Uterus (tissue), 4 donors: Measurements from ENCODE around the gene TNKS1BP1. TPM values are rescaled to one million over a fixed set of nuclear protein-coding genes. Genes with fewer than 3 reads are reported as not detected.
"Not testable (repeated sequence)": the region's sequence is repeated elsewhere in the genome, so short reads cannot be mapped to it uniquely, and the experiment has no call there.

Experiments
- DNase-seq, 2 donors: peaks; one replicate each; pipeline ENCODE4 v3.0.0-alpha.2; 2019 to 2020
- H3K27ac ChIP-seq, 2 donors: fragments of 200-600 bp; sonication (generic); 1 replicate in 1 of 2; 2 replicates in 1 of 2; pipeline ENCODE4 v1.5.1; 2016 to 2018
- H3K27me3 ChIP-seq, 2 donors: fragments of 200-600 bp; sonication (generic); one replicate each; pipeline ENCODE4 v1.5.1; 2018 to 2019; ENCODE audit warnings: control low read depth in 1 of 2
- H3K36me3 ChIP-seq, 2 donors: fragments of 200-600 bp; sonication (generic); one replicate each; pipeline ENCODE4 v1.5.1; 2019; ENCODE audit warnings: control low read depth in 1 of 2
- H3K4me1 ChIP-seq, 2 donors: fragments of 200-600 bp; sonication (generic); one replicate each; pipeline ENCODE4 v1.5.1; 2018 to 2019; ENCODE audit warnings: control low read depth in 1 of 2
- H3K4me3 ChIP-seq, 2 donors: fragments of 200-600 bp; sonication (generic); 1 replicate in 1 of 2; 2 replicates in 1 of 2; pipeline ENCODE4 v1.5.1; 2018 to 2019; ENCODE audit warnings: mild to moderate bottlenecking in 1 of 2
- H3K9me3 ChIP-seq, 2 donors: fragments of 200-600 bp; sonication (generic); one replicate each; pipeline ENCODE4 v1.5.1; 2019; ENCODE audit warnings: control low read depth in 1 of 2
- CTCF ChIP-seq, 4 experiments: fragments of 200-600 bp in 2 of 4; fragments of 450-650 bp in 2 of 4; sonication (generic) in 2 of 4; IDR thresholded peaks; one replicate each; pipeline ENCODE4 v1.5.1; 2016 to 2019; ENCODE audit warnings: antibody characterized with exemption in 4 of 4, mild to moderate bottlenecking in 2 of 4, moderate library complexity in 1 of 4
- POLR2A ChIP-seq, 2 donors: fragments of 450-650 bp; IDR thresholded peaks; one replicate each; pipeline ENCODE4 v1.6.1; 2016; ENCODE audit warnings: antibody characterized with exemption in 2 of 2, mild to moderate bottlenecking in 1 of 2, moderate library complexity in 1 of 2
- intact Hi-C: fragments of 100-400 bp; cut with DNase I; formaldehyde crosslinking; loops from one replicate; pipeline ENCODE4 v1.15.1; 2023; ENCODE audit warnings: low total_unique reads
- total RNA-seq, 4 donors: library from RNA; depleted of rRNA in 3 of 4; stranded (reverse); fragments of >200 nt in 3 of 4; gene quantifications; one replicate each; pipeline versions ENCODE4 v1.1.0 to v1.2.4, GENCODE V29; 2014 to 2023
- donor health status: DM: yes; HTN: yes; CAD: no.

Gene TNKS1BP1
- total RNA-seq, 4 donors from 2014 or later: 22.5 to 269 (median 70.8) TPM

GRCh38 chr11:57341250-57341808 is 16.6 kb upstream of the TNKS1BP1 start:
- no peak overlapping the region for H3K27ac ChIP-seq
- intact Hi-C loops: no loop called here
- TF ChIP-seq CTCF (IDR thresholded peaks at IDR 0.05) (no peak), POLR2A (IDR thresholded peaks at IDR 0.05) (no peak)
- no peaks in the 10 kb centered on the region for H3K9me3 ChIP-seq
- H3K27me3 ChIP-seq: no peaks in the 10 kb centered on the region
- no peaks in the 10 kb centered on the region for H3K36me3 ChIP-seq
- H3K4me1 ChIP-seq: no peaks in the 10 kb centered on the region
- no peak overlapping the region for H3K4me3 ChIP-seq
- DNase-seq: no peak

GRCh38 chr11:57340039-57340615 is 15.4 kb upstream of the TNKS1BP1 start:
- Histone ChIP-seq H3K36me3 (no peaks in the 10 kb centered on the region), H3K27me3 (no peaks in the 10 kb centered on the region), H3K4me3 (no peak overlapping the region), H3K27ac (no peak overlapping the region), H3K4me1 (no peaks in the 10 kb centered on the region), H3K9me3 (no peaks in the 10 kb centered on the region)
- intact Hi-C loops: no loop called here
- no peak for DNase-seq
- no peak for TF ChIP-seq POLR2A (IDR thresholded peaks at IDR 0.05)
- TF ChIP-seq CTCF (IDR thresholded peaks at IDR 0.05): no peak

GRCh38 chr11:57339328-57339727 is 14.6 kb upstream of the TNKS1BP1 start:
- H3K36me3 ChIP-seq: no peaks in the 10 kb centered on the region
- H3K9me3 ChIP-seq: no peaks in the 10 kb centered on the region
- H3K27me3 ChIP-seq: no peaks in the 10 kb centered on the region
- intact Hi-C loops: no loop called here
- no peak for DNase-seq
- H3K4me1 ChIP-seq: no peaks in the 10 kb centered on the region
- H3K4me3 ChIP-seq: no peak overlapping the region
- TF ChIP-seq CTCF (IDR thresholded peaks at IDR 0.05): no peak
- no peak for TF ChIP-seq POLR2A (IDR thresholded peaks at IDR 0.05)
- no peak overlapping the region for H3K27ac ChIP-seq

GRCh38 chr11:57338142-57338541 is 13.4 kb upstream of the TNKS1BP1 start, which contains the start of gene P2RX3:
Gene P2RX3 (plus strand): TSS chr11:57338352. CDS start chr11:57338551, 199 bp downstream.
- intact Hi-C loops: no loop called here
- no peaks in the 10 kb centered on the region for H3K4me1 ChIP-seq
- no peak for DNase-seq
- no peaks in the 10 kb centered on the region for H3K27me3 ChIP-seq
- H3K36me3 ChIP-seq: no peaks in the 10 kb centered on the region
- H3K27ac ChIP-seq: no peak within 1 kb of the TSS
- no peaks in the 10 kb centered on the region for H3K9me3 ChIP-seq
- no peak within 1 kb of the TSS for H3K4me3 ChIP-seq
- no peak for TF ChIP-seq POLR2A (IDR thresholded peaks at IDR 0.05)
- TF ChIP-seq CTCF (IDR thresholded peaks at IDR 0.05): no peak

GRCh38 chr11:57336856-57337255 is 12.1 kb upstream of the TNKS1BP1 start:
- peak overlapping the region in 1 of 2 donors; percentile 96 for H3K27ac ChIP-seq
- H3K9me3 ChIP-seq, H3K4me1 ChIP-seq, H3K36me3 ChIP-seq, intact Hi-C loops, H3K4me3 ChIP-seq, DNase-seq, H3K27me3 ChIP-seq: not testable (repeated sequence)
